Muscle of leg (tissue), 9 donors: ENCODE measurements around the gene TOM1L1. TPM values are rescaled to one million over a fixed set of nuclear protein-coding genes. Genes with fewer than 3 reads are reported as not detected.

ENCODE experiments used
- polyA plus RNA-seq, 8 donors: library from polyadenylated mRNA; unstranded; fragments of 120-200 nt; gene quantifications; one replicate each; pipeline versions ENCODE4 v1.2.1 to v1.2.3, GENCODE V29; 2013; ENCODE audit warnings: inconsistent platforms in 1 of 8, low replicate concordance in 1 of 8; ENCODE audit not compliant: insufficient read length in 8 of 8, insufficient read depth in 1 of 8
- total RNA-seq: library from RNA; stranded (reverse); fragments of 120-200 nt; gene quantifications from one replicate; pipeline ENCODE4 v1.2.4, GENCODE V29; 2013

Gene TOM1L1
- total and polyA plus RNA-seq, 9 donors, result 3.6 to 11.3 (median 5.6) TPM

Other genes with a start within 250 kb of the TOM1L1 start
- gene COX11, start 67.8 kb downstream of the TOM1L1 start, total RNA-seq, result 36.7 TPM
- 10 to 100 TPM; 32.7 to 50.8 (median 38.3) TPM for gene COX11, start 67.8 kb downstream of the TOM1L1 start, polyA plus RNA-seq
- 10.6 TPM for gene STXBP4, start 67.9 kb downstream of the TOM1L1 start, total RNA-seq
- gene STXBP4, start 67.9 kb downstream of the TOM1L1 start, polyA plus RNA-seq, result 1 to 10 TPM; 3.0 to 5.1 (median 3.7) TPM